ENCODE data around the gene ELK1.
"Not testable (repeated sequence)": the region's sequence is repeated elsewhere in the genome, so short reads cannot be mapped to it uniquely, and the experiment has no call there.

GRCh38 chrX:47665797-47666196, 15.4 kb upstream of the ELK1 start:
- TF ChIP-seq POLR2A (IDR thresholded peaks at IDR 0.05; ENCODE audit: low read depth); EP300 (IDR thresholded peaks at IDR 0.05): not testable (repeated sequence)

All from esophagus muscularis mucosa (tissue), 2 donors.